H1 (cell line): ENCODE data around the gene OR4X2. TPM values are rescaled to one million over a fixed set of nuclear protein-coding genes. Genes with fewer than 3 reads are reported as not detected.

ENCODE experiments used
- CHD7 ChIP-seq: fragments of 300-600 bp; sonication (generic); IDR thresholded peaks from 2 replicates; pipeline ENCODE4 v1.7.1; 2012; ENCODE audit warnings: low read length, moderate library complexity, mild to moderate bottlenecking, inconsistent platforms; ENCODE audit not compliant: insufficient replicate concordance
- CTCF ChIP-seq, 3 experiments: IDR thresholded peaks; 1 replicate in 2 of 3; 2 replicates in 1 of 3; pipeline versions ENCODE4 v1.5.1 to v1.6.1; 2011; ENCODE audit warnings: low read length in 3 of 3, mild to moderate bottlenecking in 3 of 3, inconsistent platforms in 2 of 3, low read depth in 1 of 3, moderate library complexity in 1 of 3; ENCODE audit not compliant: insufficient read depth in 1 of 3; ENCODE audit errors: control extremely low read depth in 1 of 3
- SP4 ChIP-seq: IDR thresholded peaks from 2 replicates; pipeline ENCODE4 v1.6.1; 2012; ENCODE audit warnings: low read length, inconsistent platforms
- polyA plus RNA-seq, 7 experiments: library from polyadenylated mRNA; depleted of rRNA in 3 of 7; stranded (reverse) in 5 of 7; unstranded in 2 of 7; fragments of >200 nt in 5 of 7; fragments of 200-250 nt in 2 of 7; gene quantifications; 1 replicate in 5 of 7; 2 replicates in 1 of 7; 4 replicates in 1 of 7; pipeline versions ENCODE4 v1.2.1 to v1.2.3, GENCODE V29; 2011 to 2013; ENCODE audit warnings: missing spikeins in 2 of 7, mixed read lengths in 2 of 7
- total RNA-seq: library from RNA; stranded (reverse); fragmentation: NEBNext Ultra II Directional; extraction: Animal tissue kit (Norgen Biotek cat#: 25700); gene quantifications from 2 replicates; pipeline ENCODE4 v1.2.1, GENCODE V29; 2021

OR4X2 gene
- total and polyA plus RNA-seq, 2 of the 8 experiments (the other 6 are each of a cell fraction or from before 2014, with no cell fraction given), result not detected

GRCh38 chr11:48216510-48216909, 28.4 kb upstream of the OR4X2 start, which contains the start of gene OR4B1 (continued):
- TF ChIP-seq CHD7 (no peak), SP4 (no peak), CTCF (IDR thresholded peaks at IDR 0.05; ENCODE audit: control extremely low read depth in 1 of 3, insufficient read depth in 1 of 3, low read depth in 1 of 3, low read length in 3 of 3) (no peak)
